Lower lobe of right lung (tissue), 2 donors: Measurements from ENCODE around the gene GABARAPL2. TPM values are rescaled to one million over a fixed set of nuclear protein-coding genes. Genes with fewer than 3 reads are reported as not detected.

Source experiments
- ATAC-seq, 2 donors: fragments of 200-7000 bp; cut with Tn5 transposase; one replicate each; pipeline ENCODE4 v1.9.1; 2020 to 2022; ENCODE audit warnings: mild to moderate bottlenecking in 2 of 2, moderate library complexity in 2 of 2
- DNase-seq: peaks from one replicate; pipeline ENCODE4 v3.0.0-alpha.2; 2020
- H3K27ac ChIP-seq: fragments of 200-600 bp; one replicate; pipeline ENCODE4 v1.8.0; 2022
- H3K27me3 ChIP-seq: fragments of 200-600 bp; one replicate; pipeline ENCODE4 v1.8.0; 2022; ENCODE audit warnings: low read depth
- H3K36me3 ChIP-seq: fragments of 200-600 bp; one replicate; pipeline ENCODE4 v1.8.0; 2022; ENCODE audit warnings: mild to moderate bottlenecking
- H3K4me1 ChIP-seq: fragments of 200-600 bp; one replicate; pipeline ENCODE4 v1.8.0; 2022
- H3K4me3 ChIP-seq: fragments of 200-600 bp; one replicate; pipeline ENCODE4 v1.8.0; 2022; ENCODE audit warnings: mild to moderate bottlenecking
- H3K9me3 ChIP-seq: fragments of 200-600 bp; one replicate; pipeline ENCODE4 v1.8.0; 2022
- intact Hi-C: fragments of 100-400 bp; cut with DNase I; formaldehyde crosslinking; loops from one replicate; pipeline ENCODE4 v1.11.0; 2022
- total RNA-seq: library from RNA; stranded (reverse); fragmentation: NEBNext Ultra II Directional; extraction: Animal tissue kit (Norgen Biotek cat#: 25700); gene quantifications from one replicate; pipeline ENCODE4 v1.2.1, GENCODE V29; 2021
- TF ChIP-seq, protein P1 (sequence below): fragments of 200-600 bp; IDR thresholded peaks from one replicate; pipeline ENCODE4 v1.8.0; 2022; ENCODE audit warnings: antibody characterized with exemption, mild to moderate bottlenecking
- donor health status: DM: no; HTN: yes; CAD: no; lungs with severe emphysema.

GABARAPL2 gene
- total RNA-seq, 1 donor from 2014 or later = 120 TPM

DNA sequence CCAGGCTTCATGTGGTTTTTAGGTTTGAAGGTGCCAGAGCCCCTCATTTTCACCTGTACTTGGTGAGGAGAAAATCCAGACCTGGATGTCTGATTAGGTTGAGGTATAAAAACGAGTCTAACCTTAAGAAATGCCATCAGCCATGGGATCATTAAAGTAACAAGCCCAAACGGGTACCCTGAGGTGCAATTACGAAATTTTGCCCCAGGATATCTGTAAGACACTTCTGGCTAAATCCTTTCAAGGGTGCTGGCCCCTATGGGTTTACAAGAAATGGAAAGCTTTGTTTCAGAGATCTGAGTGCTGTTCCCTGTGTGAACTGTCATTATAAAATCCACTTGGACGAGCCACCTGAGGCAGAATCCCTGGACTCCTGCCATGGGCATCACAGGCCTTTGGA, 37.1 kb downstream of the GABARAPL2 start:
- Histone ChIP-seq H3K36me3 (peaks cover 88% of the 10 kb centered on the region), H3K4me3 (no peak overlapping the region), H3K27me3 (no peaks in the 10 kb centered on the region), H3K4me1 (no peaks in the 10 kb centered on the region), H3K27ac (no peak overlapping the region), H3K9me3 (no peaks in the 10 kb centered on the region)
- DNase-seq (no peak), ATAC-seq (no peak)
- TF ChIP-seq, protein P1, sequence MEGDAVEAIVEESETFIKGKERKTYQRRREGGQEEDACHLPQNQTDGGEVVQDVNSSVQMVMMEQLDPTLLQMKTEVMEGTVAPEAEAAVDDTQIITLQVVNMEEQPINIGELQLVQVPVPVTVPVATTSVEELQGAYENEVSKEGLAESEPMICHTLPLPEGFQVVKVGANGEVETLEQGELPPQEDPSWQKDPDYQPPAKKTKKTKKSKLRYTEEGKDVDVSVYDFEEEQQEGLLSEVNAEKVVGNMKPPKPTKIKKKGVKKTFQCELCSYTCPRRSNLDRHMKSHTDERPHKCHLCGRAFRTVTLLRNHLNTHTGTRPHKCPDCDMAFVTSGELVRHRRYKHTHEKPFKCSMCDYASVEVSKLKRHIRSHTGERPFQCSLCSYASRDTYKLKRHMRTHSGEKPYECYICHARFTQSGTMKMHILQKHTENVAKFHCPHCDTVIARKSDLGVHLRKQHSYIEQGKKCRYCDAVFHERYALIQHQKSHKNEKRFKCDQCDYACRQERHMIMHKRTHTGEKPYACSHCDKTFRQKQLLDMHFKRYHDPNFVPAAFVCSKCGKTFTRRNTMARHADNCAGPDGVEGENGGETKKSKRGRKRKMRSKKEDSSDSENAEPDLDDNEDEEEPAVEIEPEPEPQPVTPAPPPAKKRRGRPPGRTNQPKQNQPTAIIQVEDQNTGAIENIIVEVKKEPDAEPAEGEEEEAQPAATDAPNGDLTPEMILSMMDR = no peak
- intact Hi-C loops = no loop called here

DNA sequence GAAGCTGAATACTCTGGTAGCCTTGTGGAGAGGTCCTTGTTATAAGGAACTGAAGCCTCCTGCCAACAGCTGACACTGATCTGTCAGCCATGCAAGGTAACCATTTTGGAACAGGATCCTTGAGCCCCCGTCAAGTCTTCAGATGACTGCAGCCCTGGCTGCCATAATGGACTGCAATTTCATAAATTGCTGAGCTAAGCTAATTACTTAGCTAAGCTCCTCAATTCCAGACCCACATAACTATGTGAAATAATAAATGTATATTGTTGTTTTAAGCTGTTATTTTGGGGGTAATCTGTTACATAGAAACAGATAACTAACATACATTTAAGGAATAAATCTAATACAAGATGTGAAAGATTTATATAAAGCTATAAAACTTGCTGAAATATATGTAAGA, 40.3 kb downstream of the GABARAPL2 start:
- Histone ChIP-seq H3K4me1 (no peaks in the 10 kb centered on the region), H3K27ac (no peak overlapping the region), H3K9me3 (no peaks in the 10 kb centered on the region), H3K4me3 (no peak overlapping the region), H3K27me3 (no peaks in the 10 kb centered on the region), H3K36me3 (peaks cover 95% of the 10 kb centered on the region)
- no peak for DNase-seq
- TF ChIP-seq, protein P1 = no peak
- intact Hi-C loops = no loop called here
- ATAC-seq = no peak

DNA sequence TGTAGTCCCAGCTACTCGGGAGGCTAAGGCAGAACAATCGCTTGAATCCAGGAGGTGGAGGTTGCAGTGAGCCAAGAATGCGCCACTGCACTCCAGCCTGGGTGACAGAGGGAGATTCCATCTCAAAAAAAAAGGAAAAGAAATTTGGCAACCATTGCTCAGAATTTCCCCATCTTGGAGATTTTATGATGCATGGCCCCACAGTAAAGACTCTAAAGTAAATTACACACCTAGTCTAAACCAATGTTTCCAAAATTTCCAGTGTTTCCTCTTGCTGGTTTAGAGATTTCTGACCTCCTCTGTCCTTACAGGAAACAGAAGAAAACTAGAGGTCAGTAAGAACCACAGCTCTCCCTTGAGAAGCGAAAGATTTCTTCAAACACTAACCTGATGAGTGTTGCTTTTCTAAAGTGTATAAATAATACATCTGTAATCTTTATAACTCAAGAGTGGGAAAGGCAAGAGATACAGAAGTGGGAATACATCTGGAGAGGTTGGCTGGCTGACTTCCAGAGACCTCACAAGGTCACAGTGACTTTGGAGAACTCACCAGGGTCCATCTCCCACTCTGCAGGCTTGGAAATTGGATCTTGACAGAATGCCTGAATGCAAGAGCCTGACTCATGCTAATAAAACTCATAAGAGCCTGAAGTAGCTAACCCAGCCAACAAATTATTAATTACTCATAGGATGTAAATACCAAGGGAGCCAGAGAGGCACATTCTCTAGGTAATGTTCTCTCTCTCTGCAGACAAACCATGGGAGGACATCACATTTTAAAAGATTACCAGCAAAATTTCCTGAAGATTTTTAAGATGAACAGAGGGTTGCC, 48.1 kb downstream of the GABARAPL2 start:
- intact Hi-C loops = no loop called here
- Histone ChIP-seq H3K4me1 (no peaks in the 10 kb centered on the region), H3K9me3 (no peaks in the 10 kb centered on the region), H3K4me3 (no peak overlapping the region), H3K36me3 (peaks cover 98% of the 10 kb centered on the region), H3K27ac (no peak overlapping the region), H3K27me3 (no peaks in the 10 kb centered on the region)
- DNase-seq (no peak), ATAC-seq (no peak)
- TF ChIP-seq, protein P1 = no peak

DNA sequence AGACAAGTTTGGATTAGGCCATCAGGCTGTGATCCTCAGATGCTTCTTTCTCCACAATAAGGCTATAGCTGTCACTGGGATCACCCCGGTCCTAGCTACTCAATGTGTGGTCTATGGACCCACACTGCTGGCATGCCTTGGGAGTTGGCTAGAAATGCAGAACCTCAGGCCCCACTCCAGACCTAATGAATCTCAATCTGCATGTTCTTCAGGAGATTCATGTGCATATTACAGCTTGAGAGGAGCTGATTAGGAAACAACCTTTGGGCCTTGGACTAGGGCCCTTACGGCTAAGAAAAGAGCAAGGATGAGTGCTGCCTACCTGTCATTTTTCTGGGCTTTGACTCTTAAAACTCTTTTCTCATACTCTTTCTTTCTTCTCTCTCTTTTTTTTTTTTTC, 49.4 kb downstream of the GABARAPL2 start:
- Histone ChIP-seq H3K4me1 (peaks cover 5% of the 10 kb centered on the region), H3K9me3 (no peaks in the 10 kb centered on the region), H3K36me3 (peaks cover 98% of the 10 kb centered on the region), H3K27ac (no peak overlapping the region), H3K4me3 (no peak overlapping the region), H3K27me3 (no peaks in the 10 kb centered on the region)
- intact Hi-C loops = no loop called here
- TF ChIP-seq, protein P1 = no peak
- DNase-seq (no peak), ATAC-seq (no peak)

DNA sequence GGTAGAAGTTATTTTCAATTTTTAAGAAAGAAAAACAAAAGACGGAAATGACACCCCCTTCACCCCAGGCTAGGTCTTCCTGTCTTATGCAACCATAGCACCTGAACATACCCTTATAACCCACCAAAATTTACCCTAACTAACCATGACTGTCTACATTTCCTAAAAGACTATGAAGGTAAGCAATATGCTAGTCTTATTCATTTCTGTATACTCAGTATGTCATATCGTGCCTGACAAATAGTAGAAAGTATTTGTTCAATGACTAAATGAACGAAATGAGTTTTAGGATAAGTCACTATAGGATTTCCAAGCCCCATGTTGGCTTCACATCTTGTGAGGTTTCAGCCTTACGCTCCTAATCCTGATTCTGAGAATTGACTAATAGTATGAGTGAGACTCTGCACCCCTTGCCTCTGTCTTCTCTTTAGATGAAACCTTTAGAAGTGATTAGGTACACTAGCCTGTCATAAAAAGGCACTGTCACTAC, 50.4 kb downstream of the GABARAPL2 start:
- Histone ChIP-seq H3K27ac (no peak overlapping the region), H3K4me1 (peaks cover 15% of the 10 kb centered on the region), H3K4me3 (no peak overlapping the region), H3K36me3 (peaks cover 89% of the 10 kb centered on the region), H3K27me3 (no peaks in the 10 kb centered on the region), H3K9me3 (no peaks in the 10 kb centered on the region)
- TF ChIP-seq, protein P1 = no peak
- no peak for DNase-seq
- no peak for ATAC-seq
- intact Hi-C loops = no loop called here
